ENCODE measurements around the gene LAMTOR2.

LAMTOR2 gene

DNA sequence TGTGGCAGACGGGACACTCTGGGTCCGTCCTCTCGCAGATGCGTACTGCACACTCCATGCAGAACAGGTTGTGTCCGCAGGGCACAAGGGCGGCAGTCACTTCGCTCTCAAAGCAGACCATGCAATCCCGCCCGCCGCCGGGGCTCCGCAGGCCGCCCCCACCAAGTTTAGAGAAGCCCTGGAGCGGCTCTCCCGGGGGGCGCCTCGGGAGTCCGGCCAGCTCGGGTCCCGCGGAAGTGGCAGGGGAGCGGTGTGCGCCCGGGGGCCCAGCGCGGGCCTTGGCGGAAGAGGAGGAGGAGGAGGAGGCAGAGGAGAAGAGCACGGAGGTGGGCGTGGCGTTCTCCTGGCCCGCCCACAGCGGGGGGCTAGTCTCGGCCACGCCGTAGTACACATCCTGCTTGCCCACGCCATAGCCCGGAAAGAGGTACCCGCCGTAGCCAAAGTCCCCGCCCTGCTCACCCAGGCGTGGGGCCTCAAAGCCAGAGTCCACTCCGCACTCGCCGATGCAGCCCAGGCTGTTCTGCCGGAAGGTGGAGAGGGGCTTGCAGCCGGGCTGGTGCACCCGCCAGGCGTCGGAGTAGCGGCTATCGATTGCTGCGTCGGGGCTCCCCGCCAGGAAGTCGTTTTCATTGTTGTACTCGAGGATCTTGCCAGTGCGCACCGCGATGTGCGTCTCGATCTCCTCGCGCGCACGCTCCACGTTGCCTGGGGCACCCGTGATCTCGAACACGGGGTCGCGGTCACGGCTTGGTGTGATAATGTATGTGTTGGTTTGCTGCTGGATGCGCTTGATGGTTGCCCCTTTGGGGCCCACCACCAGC, 22.2 kb downstream of the LAMTOR2 start:
- peak; percentile 49 for DNase-seq

- no peak for DNase-seq
Measured at GRCh38 chr1:156077430-156077760, 22.8 kb downstream of the LAMTOR2 start.

- DNase-seq, result no peak
Measured at GRCh38 chr1:156078728-156079127, 24.1 kb downstream of the LAMTOR2 start.

DNA sequence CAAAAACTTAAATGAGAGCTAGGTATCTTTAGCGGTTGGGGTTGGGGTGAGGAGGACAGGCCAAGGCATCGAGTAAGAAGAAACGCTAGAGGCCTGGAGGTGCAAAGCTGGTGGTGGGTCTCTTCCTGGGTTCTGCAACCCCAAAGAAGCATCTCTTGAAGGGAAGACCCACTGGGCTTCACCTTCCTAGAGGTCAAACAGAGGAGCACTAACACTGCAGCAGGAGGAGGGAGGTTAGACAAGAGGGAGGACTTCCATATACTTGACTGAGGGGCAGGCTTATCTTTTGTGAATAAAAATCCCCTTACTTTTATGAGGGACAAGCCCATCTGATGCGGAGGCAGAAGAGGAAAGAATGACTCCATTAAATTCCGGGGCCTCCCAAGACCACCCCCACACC, 25.2 kb downstream of the LAMTOR2 start:
- DNase-seq, result no peak

GRCh38 chr1:156080241-156080862, 25.8 kb downstream of the LAMTOR2 start:
- DNase-seq, result no peak

DNA sequence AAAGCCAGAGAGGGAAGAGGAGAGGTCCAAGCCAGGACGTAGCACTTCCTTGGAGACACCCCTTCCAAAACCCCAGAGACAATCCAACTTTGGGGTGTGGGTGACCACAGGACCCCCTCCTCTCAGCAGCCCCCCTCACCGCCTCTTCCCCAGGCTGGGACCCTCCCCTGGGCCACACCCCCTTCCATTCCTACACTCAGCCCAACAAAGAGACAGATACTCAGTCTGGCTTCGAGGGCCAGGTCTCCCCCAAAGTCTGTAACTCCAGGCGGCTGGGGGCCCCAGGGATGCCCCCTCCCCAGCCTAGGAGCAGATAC, 26.2 kb downstream of the LAMTOR2 start:
- no peak for DNase-seq

DNA sequence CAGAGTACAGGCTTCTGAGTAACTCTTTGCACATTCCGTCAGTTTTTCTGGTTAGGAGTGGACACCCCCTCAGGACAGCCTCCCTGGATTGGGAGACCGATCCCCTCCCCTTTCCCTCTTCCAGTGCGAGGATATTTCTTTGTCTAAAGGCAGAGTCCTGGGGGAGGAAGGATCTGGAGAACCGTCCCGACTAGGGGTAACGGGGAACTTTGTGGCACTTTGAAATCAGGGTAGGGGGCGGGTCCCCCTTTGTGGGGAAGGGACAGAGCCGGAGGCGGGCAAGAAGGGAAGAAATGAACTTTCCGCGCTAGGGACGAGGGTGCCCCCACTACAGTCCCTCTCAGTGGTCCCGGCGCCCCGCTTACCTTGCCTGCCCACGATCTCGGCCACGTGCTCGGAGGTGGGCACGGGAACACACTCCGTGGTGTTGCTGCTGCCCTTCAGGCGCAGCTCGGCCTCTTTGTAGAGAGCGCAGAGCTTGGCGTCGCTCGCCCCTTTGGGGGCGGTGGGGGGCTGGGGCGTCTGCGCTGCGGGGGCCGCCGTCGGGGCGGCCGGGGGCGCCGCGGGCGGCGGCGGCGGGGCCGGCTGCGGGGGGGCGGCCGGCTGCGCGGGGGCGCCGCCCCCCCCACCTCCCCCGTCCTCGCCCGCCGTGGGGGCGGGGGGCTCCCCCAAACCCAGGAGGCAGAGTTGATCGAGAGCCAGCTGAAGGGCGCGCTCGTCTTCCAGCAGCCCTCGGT, 26.8 kb downstream of the LAMTOR2 start:
- DNase-seq, result no peak

DNA sequence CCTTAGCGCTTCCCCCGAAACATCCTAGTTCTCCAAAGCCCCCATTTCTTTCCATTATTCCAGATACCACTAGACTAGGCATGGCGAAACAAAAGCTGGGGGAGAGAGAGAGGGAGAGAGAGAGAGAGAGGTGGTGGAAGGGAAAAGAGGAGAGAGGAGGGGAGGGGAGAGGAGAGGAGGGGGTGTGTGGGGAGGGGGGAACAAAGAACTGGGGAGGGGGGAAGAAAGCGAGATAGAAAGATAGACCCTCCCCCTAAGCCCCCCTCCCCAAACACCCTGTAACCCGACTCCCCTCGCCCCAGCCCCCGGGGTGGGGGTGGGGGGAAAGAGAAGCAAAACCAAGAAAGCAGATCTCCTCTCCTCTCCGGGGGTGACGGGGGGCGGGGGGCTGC, 27.3 kb downstream of the LAMTOR2 start:
- DNase-seq, result no peak

DNA sequence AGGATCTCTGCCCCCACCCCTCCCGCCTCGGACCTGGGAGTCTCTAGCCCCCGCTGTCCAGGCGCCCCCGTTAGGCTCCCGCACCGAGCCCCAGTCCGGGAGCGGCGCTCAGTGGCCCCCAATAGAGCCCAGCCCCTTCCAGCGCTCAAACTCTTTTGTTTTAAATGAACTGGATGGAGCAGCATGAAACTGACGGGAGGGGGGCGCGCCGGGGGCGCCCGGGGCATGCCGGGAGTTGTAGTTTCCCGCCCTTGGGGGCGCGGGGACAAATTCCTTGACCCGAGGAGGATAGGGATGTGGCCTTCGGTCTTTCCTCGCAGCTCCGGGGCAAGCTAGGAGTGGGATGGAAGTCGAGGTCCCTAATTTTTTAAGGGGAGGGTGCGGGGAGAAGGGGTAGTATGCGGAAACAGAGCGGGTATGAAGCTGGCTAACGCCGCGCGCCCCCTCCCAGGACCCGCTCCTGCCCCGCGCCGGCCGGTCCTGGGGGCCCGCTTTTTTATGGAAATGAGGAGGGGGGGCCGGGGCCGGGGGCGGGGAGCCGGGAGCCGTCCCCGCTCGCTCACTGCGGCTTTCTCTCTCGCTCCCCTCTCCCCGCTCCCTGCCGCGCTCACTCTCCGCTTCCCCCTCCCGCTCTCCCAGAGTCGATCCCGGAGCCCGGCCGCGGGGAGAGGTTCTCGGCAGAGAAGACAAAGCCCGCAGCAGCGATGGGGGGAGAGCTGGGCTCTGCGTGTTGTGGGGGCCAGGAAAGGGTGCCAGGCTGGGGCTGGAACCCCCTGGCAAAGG, 27.9 kb downstream of the LAMTOR2 start, which contains the start of gene MEX3A:
Gene MEX3A (minus strand): TSS at position 157 of the 783 bp plus-strand sequence. CDS start 467 bp downstream, outside the sequence.
- DNase-seq, result peak; percentile 48

DNA sequence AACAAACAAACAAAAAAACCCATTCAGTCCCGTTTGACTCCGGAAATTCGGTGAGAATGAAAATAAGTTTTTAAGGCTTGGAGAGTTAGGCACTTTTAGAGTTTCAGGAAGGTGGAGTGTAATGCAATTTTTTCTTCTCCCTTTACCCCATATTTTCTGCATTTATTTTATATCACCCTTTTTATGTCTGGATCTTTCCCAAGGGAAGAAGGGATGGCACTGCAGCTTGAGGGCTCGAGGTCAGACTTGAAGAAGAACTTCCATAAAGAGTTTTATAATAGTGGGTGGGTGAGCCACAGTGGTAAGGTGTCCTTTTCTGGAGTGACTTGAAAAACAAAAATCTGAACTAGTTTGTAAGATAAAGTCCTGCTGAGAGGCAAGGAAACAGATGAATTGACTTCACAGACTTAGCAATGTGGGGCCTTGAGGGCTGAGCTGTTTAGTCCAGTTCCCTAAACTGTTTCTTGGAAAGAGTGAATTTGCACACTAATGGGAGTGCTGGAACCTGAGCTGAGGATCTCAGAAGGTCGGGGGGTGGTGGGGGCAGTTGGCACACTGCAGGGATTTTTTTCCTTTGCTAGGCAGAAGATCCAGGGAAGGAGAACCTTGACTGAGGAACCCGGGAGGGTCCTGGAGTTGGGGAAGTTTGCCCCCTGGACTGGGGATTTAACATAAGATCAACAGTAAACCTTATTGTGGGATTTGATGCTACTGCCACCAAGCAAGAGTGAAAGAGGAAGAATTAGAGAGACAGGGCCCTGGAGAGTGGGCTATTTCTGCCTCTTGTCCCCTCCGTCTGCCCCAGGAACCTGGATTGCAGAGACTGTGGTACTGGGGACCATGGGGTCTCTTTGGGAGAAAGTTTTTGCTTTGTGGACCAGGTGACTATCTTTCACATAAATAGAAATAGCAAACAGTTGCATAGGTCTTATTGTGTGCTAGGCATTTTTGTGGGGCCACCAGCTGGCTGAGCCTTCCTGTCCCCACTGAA, 29.5 kb downstream of the LAMTOR2 start:
- DNase-seq, result no peak

GRCh38 chr1:156086256-156086662, 31.7 kb downstream of the LAMTOR2 start:
- DNase-seq, result no peak

- DNase-seq, result no peak
Measured at GRCh38 chr1:156089704-156090103, 35.1 kb downstream of the LAMTOR2 start.

DNA sequence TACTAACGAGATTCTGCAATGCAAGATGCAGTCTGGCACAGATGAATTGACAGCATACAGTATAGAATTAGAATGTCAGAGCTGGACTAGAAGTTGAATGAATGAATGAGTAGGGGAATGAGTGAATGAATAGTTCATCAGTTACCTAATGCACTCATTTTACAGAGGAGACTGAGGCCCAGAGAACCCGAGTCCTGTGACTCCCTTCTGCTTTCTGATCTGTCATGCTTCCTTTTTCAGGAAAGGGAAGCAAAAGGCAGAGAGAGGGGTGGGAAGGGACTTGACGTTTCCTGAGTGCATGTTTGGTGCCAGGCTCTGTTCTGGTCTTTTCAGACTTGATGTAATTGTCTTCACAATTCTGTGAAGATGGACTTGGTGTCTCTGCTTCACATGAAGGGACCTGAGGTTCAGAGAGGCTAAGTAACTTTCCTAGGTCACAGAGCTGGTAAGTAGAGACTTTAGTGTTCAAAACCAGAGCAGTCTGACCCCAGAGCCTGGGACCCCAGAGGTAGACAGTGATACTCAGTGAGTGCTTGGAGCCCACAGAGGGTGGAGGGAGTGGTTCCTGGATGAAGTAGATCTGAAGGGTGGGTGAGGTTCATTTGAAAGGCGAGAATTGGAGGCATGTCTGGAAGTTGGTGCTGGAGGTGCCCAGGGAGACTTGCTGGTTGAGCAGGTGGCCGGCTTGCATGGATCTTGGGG, 35.7 kb downstream of the LAMTOR2 start:
- no peak for DNase-seq

GRCh38 chr1:156090840-156091188, 36.2 kb downstream of the LAMTOR2 start:
- DNase-seq, result peak; percentile 84

DNA sequence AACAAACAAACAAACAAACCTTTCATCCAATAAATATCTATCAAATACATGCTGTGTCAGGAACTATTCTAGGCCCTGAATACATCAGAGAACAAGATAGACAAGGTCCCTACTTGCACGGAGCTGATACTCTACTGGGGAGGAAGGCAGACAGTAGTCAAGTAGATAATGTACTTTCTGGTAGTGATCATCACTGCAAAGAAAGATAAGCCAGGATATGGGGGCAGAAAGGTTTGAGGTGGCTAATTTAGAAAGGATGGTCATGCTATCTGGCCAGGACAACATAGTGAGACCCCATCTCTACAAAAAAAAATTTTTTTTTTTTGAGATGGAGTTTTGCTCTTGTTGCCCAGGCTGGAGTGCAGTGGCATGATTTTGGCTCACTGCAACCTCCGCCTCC, 37.0 kb downstream of the LAMTOR2 start:
- DNase-seq, result no peak

- no peak for DNase-seq
Measured at GRCh38 chr1:156095906-156096508, 41.4 kb downstream of the LAMTOR2 start.

DNA sequence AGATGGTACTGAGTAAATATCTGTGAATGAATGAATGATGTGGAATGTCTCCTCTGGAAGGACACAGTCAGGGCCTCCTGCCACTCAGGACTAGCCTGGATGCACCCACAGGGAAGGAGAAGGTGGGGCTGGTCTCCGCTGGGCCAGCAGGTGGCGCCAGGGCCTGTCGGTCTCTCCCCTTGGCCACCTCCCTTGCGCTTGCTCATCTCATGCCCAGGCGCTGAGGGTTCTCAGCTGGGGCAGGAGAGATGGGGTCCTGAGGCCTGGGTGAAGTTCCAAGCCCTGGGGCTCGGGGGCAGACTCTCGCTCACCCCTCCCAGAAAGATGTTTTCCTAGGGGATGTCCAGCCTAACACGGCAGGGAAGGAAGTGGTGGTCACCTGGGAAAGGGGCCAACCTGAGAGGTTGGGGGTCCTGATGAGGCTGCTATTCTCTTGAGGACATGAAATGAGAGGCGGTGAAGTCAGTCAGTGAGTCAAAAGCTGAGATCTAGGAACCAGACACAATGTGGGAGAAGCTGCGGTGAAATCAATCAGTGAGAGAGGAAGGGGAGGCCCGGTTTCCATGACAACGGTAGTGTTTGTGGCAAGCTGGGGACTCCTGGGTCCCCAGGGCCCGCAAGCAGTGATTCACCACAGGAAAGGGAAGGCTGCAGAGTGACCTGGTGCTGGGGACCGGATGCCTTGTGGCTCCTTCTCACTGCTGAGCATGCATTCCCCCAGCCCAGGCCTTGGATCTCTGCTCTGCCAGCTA, 42.2 kb downstream of the LAMTOR2 start:
- DNase-seq, result peak; percentile 97

DNA sequence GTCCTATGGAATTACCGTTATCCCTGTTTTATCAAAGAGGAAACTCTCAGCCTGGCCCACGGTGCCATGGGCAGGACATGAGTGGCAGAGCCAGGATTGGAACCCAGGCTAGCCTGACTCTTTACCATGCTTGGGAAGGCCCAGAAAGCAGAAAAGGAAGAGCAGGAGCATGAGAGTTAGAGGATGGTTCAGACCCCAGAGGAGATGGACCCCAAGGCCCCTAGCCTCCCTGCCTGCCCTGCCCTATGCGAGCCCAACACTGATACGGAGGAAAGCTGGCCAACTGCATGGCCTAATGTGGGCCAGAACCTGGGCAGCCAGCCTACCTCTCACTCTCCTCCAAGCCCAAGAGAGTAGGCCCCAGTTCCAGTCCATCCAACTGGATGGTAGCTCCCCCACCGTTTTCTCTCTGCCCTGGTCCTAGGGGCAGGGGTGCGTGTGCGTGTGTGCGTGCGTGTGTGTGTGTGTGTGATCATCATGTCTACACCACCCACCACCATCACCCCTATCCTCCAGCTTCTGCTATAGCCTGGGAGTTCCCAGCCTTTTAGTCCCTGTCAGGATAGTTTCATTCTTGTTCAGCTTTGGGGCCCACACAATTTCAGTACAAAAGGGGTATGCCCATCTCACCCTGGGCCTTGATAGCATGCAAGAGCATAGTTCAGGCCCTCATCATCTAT, 43.1 kb downstream of the LAMTOR2 start:
- DNase-seq, result no peak

- no peak for DNase-seq
Measured at GRCh38 chr1:156098784-156099183, 44.2 kb downstream of the LAMTOR2 start.

DNA sequence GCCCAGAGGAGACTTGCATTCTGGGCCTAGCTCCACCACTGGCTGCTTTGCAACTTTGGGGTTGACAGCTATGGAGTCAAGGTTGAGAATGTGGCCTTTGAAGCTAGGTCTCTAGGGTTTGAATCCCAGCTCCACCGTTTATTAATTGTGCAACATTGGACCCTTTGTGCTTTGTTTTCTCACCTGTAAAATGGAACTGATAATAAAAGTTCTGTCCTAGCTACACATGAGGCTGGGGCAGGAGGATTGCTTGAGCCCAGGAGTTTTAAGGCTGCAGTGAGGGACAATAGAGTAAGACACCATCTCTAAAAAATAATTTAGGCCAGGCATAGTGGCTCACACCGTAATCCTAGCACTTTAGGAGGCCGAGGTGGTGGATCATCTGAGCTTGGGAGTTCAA, 44.7 kb downstream of the LAMTOR2 start:
- DNase-seq, result no peak

All from CD4-positive, alpha-beta T cell treated with Interleukin-15 for 1 hour (primary cell).